ENCODE results near the gene MAT2A.
"Not testable (repeated sequence)": the region's sequence is repeated elsewhere in the genome, so short reads cannot be mapped to it uniquely, and the experiment has no call there.

- not testable (repeated sequence) for TF ChIP-seq CTCF (IDR thresholded peaks at IDR 0.05; ENCODE audit: low read depth, low read length, poor library complexity, severe bottlenecking); EZH2phosphoT487 (IDR thresholded peaks at IDR 0.05; ENCODE audit: borderline replicate concordance, low read length)
Measured at GRCh38 chr2:85560403-85560726, 21.4 kb downstream of the MAT2A start.
